HL-60 (cell line): ENCODE results near the gene CPNE6.

ENCODE experiments used
- DNase-seq, 2 experiments: peaks; one replicate each; pipeline ENCODE4 v3.0.0-alpha.2; 2010 to 2020; ENCODE audit warnings: low read depth in 1 of 2, low spot score in 1 of 2
- H3K27ac ChIP-seq: fragments of 250-450 bp; sonication (Bioruptor Pico); replicated peaks from 2 replicates; pipeline ENCODE4 v1.5.1; 2020; ENCODE audit warnings: mild to moderate bottlenecking, moderate library complexity
- H3K27me3 ChIP-seq: fragments of 250-450 bp; sonication (Bioruptor Pico); 2 replicates; pipeline ENCODE4 v1.5.1; 2021; ENCODE audit warnings: mild to moderate bottlenecking, moderate library complexity; ENCODE audit not compliant: insufficient read depth, poor library complexity, severe bottlenecking
- H3K4me3 ChIP-seq: replicated peaks from 2 replicates; pipeline ENCODE4 v1.5.1; 2011; ENCODE audit warnings: mild to moderate bottlenecking, control low read depth, low read length; ENCODE audit not compliant: insufficient read depth
- GABPA ChIP-seq: IDR thresholded peaks from 2 replicates; pipeline ENCODE4 v1.6.1; 2012; ENCODE audit warnings: low read depth
- POLR2AphosphoS5 ChIP-seq: IDR thresholded peaks from 2 replicates; pipeline ENCODE4 v1.6.1; 2012; ENCODE audit warnings: low read depth
- SPI1 ChIP-seq: IDR thresholded peaks from 2 replicates; pipeline ENCODE4 v1.6.1; 2012; ENCODE audit warnings: low read depth, mild to moderate bottlenecking, borderline replicate concordance
- TF ChIP-seq, protein P1 (sequence below): IDR thresholded peaks from one replicate; pipeline ENCODE4 v1.5.1; 2011; ENCODE audit warnings: low read length, control low read depth, inconsistent platforms; ENCODE audit not compliant: insufficient read depth
- TF ChIP-seq, protein P2 (sequence below): IDR thresholded peaks from 2 replicates; pipeline ENCODE4 v1.6.1; 2012; ENCODE audit warnings: low read depth; ENCODE audit not compliant: insufficient replicate concordance

Gene CPNE6

DNA sequence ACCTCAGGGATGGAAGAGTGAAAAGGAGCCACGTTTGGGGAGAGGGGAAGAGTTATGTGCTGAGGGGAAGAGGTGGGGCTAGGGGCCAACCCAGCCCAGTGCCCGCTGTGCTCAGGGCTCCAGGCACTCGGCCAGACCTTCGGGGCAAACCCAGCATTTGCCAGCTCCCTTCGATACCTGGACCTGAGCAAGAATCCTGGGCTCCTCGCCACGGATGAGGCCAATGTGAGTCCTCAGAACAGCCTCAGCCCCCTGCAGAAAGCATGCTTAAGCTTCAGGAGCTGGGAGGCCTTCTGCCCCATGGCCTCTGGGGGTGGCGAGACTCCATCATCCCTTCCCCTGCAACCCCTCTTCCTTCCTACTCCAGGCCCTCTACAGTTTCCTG, 14.6 kb upstream of the CPNE6 start:
- Histone ChIP-seq H3K4me3 (no peak overlapping the region), H3K27me3 (peaks cover 17% of the 10 kb centered on the region), H3K27ac (no peak overlapping the region)
- TF ChIP-seq, protein P1, sequence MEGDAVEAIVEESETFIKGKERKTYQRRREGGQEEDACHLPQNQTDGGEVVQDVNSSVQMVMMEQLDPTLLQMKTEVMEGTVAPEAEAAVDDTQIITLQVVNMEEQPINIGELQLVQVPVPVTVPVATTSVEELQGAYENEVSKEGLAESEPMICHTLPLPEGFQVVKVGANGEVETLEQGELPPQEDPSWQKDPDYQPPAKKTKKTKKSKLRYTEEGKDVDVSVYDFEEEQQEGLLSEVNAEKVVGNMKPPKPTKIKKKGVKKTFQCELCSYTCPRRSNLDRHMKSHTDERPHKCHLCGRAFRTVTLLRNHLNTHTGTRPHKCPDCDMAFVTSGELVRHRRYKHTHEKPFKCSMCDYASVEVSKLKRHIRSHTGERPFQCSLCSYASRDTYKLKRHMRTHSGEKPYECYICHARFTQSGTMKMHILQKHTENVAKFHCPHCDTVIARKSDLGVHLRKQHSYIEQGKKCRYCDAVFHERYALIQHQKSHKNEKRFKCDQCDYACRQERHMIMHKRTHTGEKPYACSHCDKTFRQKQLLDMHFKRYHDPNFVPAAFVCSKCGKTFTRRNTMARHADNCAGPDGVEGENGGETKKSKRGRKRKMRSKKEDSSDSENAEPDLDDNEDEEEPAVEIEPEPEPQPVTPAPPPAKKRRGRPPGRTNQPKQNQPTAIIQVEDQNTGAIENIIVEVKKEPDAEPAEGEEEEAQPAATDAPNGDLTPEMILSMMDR: no peak
- no peak for TF ChIP-seq SPI1
- TF ChIP-seq POLR2AphosphoS5: no peak
- TF ChIP-seq, protein P2, sequence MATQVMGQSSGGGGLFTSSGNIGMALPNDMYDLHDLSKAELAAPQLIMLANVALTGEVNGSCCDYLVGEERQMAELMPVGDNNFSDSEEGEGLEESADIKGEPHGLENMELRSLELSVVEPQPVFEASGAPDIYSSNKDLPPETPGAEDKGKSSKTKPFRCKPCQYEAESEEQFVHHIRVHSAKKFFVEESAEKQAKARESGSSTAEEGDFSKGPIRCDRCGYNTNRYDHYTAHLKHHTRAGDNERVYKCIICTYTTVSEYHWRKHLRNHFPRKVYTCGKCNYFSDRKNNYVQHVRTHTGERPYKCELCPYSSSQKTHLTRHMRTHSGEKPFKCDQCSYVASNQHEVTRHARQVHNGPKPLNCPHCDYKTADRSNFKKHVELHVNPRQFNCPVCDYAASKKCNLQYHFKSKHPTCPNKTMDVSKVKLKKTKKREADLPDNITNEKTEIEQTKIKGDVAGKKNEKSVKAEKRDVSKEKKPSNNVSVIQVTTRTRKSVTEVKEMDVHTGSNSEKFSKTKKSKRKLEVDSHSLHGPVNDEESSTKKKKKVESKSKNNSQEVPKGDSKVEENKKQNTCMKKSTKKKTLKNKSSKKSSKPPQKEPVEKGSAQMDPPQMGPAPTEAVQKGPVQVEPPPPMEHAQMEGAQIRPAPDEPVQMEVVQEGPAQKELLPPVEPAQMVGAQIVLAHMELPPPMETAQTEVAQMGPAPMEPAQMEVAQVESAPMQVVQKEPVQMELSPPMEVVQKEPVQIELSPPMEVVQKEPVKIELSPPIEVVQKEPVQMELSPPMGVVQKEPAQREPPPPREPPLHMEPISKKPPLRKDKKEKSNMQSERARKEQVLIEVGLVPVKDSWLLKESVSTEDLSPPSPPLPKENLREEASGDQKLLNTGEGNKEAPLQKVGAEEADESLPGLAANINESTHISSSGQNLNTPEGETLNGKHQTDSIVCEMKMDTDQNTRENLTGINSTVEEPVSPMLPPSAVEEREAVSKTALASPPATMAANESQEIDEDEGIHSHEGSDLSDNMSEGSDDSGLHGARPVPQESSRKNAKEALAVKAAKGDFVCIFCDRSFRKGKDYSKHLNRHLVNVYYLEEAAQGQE: no peak
- no peak for TF ChIP-seq GABPA
- DNase-seq: no peak

- no peak overlapping the region for H3K27ac ChIP-seq
- no peak for TF ChIP-seq POLR2AphosphoS5
- no peak overlapping the region for H3K4me3 ChIP-seq
- peaks cover 16% of the 10 kb centered on the region for H3K27me3 ChIP-seq
- no peak for DNase-seq
Measured at GRCh38 chr14:24057271-24057670, 14.1 kb upstream of the CPNE6 start.

DNA sequence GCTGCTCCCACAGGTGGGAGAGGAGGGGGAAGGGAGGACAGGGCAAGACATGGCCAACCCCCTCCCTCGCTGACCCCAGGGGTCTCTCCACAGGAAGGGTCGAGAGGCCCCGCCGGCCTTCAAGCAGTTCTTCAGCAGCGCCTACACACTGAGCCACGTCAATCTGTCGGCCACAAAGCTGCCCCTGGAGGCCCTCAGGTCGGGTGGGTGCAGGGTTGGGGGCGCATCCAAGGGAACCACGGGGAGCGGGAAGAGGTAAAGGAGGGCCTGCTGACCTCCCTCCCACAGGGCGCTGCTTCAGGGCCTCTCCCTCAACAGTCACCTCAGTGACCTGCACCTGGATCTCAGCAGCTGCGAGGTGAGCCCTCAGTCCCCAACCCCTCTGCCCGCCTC, 13.5 kb upstream of the CPNE6 start:
- Histone ChIP-seq H3K27me3 (peaks cover 11% of the 10 kb centered on the region), H3K27ac (no peak overlapping the region), H3K4me3 (no peak overlapping the region)
- no peak for DNase-seq
- TF ChIP-seq SPI1 (no peak), GABPA (no peak), POLR2AphosphoS5 (no peak)
- TF ChIP-seq, protein P1: no peak

GRCh38 chr14:24058260-24058950, 13.0 kb upstream of the CPNE6 start:
- Histone ChIP-seq H3K27me3 (peaks cover 5% of the 10 kb centered on the region), H3K27ac (no peak overlapping the region), H3K4me3 (no peak overlapping the region)
- peak in 1 of 2 experiments; percentile 72 for DNase-seq
- TF ChIP-seq, protein P1: peak; percentile 89
- no peak for TF ChIP-seq POLR2AphosphoS5

GRCh38 chr14:24058951-24059475, 12.3 kb upstream of the CPNE6 start:
- DNase-seq: no peak
- H3K27me3 ChIP-seq: peaks cover 2% of the 10 kb centered on the region
- TF ChIP-seq POLR2AphosphoS5: no peak
- TF ChIP-seq, protein P2: no peak
- TF ChIP-seq, protein P1: no peak
- no peak overlapping the region for H3K27ac ChIP-seq
- H3K4me3 ChIP-seq: no peak overlapping the region
